HG02885 (cell line): ENCODE data around the gene ELFN2.
"Not testable (repeated sequence)": the region's sequence is repeated elsewhere in the genome, so short reads cannot be mapped to it uniquely, and the experiment has no call there.

Experiments
- ATAC-seq: cut with Tn5 transposase; IDR thresholded peaks from one replicate; pipeline ENCODE4 v1.9.1; 2021; ENCODE audit warnings: mild to moderate bottlenecking; ENCODE audit not compliant: unreplicated experiment, poor library complexity

The ELFN2 gene

DNA sequence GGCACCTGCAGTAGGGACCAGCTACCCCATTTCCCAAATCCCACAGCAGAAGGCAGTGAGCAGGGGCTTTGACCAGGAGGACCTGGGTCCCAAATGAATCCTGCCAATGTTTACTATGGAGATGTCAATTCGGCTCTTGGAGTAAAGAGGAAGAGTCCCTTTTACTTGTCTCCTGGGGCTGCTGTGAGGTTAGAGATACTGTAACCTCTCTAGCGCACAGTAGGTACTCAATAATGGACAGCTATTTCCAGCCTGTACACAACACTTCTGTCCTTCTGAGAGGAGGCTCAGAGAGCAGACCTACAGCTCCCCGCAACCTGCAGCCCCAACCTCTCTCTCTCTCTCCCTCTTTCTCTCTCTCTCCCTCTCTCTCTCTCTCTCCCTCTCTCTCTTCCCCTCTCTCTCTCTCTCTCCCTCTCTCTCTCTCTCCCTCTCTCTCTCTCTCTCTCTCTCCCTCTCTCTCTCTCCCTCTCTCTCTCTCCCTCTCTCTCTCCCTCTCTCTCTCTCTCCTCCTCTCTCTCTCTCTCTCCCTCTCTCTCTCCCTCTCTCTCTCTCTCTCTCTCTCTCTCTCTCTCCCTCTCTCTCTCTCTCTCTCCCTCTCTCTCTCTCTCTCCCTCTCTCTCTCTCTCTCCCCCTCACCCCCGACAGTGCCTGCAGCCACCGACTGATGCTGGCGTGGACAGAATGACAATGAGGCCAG is 98.6 kb downstream of the ELFN2 start:
- ATAC-seq: not testable (repeated sequence)

DNA sequence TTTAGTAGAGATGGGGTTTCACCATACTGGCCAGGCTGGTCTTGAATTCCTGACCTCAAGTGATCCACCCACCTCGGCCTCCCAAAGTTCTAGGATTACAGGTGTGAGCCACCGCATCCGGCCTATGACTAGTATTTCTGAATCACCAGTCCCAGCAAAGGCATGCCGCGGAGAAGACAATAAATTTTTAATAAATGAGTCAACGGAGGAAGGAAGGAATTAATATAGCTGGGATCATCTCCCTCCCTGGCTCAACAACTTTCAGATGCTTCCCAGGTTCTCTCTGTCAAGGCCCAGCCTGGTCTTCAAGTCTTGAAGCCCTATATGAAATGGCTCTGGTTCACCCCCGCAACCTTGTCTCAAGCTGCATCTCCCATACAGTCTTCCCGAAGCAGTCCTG is 99.3 kb downstream of the ELFN2 start:
- ATAC-seq: no peak

DNA sequence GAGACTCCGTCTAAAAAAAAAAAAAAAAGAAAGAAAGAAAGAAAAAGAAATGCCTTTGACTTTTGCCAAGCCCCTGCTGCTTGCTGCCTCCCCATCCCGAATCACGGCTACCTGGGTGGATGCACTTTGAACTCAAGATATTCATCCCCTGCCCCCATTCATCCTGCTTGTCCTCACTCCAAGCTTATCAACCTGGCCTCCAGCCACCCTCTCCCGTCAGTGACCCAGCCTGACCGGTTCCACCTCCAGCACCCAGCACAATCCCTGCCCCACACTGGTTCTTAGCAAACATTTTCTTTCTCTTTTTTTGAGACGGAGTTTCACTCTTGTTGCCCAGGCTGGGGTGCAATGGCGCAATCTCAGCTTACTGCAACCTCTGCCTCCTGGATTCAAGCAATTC is 100.6 kb downstream of the ELFN2 start:
- no peak for ATAC-seq

DNA sequence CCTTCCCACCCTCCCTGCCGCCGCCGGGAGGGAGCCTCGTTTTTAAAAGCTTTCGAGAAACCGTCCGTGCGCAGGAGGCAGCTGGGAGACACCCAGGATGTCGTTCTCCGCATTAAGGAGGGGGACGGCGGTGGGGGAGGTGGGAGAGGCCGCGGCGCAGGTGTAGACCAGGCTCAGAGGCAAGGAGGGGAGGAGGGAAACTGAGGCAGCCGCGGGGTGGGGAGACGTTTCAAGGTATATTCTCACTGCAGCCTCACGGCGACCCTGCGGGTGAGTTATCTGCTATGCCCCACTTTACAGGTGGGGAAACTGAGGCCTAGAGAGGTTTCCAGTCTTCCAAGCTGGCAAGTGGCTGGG is 102.3 kb downstream of the ELFN2 start:
- no peak for ATAC-seq

DNA sequence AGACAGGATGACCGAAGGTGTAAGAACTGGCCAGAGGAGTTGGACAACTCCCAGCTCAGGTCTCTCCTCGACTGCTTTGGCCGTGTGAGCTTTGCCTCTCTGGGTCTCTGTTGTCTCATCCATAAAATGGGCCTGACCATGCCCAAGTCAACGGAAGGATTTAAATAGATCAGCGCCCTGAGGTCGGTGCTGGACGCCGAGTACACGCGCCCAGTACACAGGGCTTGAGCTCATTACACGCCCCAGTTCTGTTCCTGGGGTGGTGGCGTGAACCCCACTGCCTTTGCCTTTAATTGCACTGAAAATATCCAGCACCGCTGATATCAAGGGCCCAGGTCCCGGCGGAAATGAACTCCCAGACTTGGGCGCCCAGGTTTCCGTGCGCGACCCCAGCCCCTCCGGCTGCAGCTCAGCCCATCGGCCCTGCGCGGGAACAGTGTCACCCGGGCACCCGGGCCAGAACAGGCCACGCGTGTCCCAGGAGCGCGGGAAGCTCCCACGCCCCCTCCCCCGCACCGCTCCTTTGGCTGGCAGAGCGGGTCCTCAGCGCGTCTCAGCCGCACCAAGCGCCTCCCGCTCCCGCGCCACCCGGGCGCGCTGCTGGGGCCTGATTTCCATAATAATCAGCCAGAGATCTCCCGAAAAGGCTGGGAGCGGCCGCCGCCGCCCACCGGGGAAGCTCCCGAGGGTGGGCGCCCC is 102.8 kb downstream of the ELFN2 start:
- no peak for ATAC-seq

DNA sequence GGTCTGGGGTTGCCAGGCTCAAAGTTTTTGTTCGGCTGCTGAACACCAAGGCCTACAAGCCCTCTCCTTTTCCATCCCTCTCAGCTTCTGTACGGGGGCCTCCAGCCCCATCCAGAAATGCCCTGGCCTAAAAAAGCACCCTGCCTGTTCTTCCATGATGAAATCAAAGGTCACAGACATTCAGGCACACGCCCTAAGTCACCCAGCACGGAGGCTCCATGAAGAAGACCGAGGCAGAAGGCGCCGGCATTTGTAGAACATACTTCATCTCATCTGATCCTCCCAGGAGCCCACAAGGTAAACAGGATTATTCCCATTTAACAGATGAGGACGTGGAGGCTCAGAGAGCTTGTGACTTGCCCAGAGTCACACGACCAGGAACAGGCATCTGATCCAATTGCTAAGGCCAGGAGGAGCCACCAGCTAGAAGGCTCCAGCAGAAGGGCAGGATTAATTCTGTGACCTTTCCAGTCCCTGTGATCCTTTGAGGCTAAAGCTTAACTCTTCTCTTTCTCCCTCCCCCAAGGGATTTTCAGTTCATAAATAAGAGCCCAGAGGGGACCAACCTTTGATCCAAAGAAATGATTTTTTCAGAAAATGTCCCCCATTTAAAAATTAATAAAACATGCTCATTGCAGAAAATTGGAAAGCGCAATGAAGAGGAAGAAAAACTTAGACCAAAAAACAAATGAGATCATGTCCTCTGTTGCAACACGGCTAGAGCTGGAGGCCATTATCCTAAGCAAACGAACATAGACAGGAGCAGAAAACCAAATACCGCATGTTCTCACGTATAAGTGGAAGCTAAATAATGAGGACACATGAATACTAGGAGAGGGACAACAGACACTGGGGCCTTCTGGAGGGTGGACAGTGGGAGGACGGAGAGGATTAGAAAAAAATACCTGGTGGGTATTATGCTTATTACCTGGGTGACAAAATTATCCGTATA is 106.3 kb downstream of the ELFN2 start:
- ATAC-seq: no peak

DNA sequence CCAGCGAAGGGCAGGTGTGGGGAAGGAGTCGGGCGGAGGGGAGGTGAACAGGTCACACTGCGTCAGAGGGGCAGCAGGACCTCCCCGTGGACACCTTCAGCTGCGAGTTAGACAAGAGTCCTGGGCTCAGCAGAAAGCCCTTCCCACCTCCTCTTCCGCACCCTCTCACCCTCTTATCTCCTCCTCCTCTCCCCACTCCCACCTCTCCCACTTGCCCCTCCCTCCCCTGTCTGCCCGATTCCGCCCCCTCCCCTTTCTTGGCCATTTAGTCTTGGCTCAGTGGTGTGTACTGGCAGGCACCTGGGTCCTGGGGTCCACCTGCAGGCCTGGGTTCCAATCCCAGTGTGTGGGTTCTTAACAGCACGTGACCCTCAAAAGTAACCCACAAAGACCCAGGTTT is 107.8 kb downstream of the ELFN2 start:
- no peak for ATAC-seq

DNA sequence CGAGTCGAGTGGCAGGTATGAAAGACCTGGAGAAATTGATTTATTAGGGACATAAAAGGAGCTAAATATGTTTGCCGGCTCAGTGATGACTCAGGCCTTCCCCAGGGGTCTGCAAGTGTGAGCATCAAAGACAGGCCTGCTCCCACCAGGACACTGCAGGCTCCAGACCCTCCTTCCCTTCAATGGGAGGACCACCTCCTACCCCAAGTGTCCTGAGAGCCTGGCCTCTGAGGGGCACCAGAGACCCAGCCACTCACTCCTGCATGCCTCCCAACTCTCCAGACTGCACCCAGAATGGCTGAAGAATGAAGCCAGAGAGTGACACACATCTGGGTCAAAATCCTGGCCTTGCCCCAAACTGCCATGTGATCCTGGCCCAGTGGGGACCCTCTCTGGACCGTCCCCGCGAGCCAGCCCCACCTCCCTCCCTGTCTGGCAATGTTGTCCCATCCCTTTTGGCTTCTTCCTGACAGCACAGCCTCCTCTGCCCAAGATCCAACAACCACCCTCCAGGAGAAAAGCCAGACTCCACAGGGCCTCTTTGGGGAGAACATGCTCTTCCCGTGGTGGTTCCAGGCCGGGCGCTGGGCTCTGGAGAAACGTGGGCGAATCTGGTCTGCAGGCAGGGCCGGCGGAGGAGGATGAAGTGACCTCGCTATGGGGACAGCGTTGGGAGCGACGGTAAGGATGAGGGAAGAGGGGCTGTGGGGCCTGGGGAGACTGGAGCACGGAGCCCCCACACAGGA is 108.7 kb downstream of the ELFN2 start:
- ATAC-seq: no peak
